ENCODE results near the gene RND3. TPM values are rescaled to one million over a fixed set of nuclear protein-coding genes. Genes with fewer than 3 reads are reported as not detected.

RND3 gene
- total and polyA plus RNA-seq, 10 of the 15 experiments (the other 5 are each of a cell fraction or from before 2014, with no cell fraction given) = 0.38 to 18.3 (median 0.93) TPM

- TF ChIP-seq USF1 (IDR thresholded peaks at IDR 0.05; ENCODE audit: borderline replicate concordance, extremely low read length, insufficient read depth, low read depth, low read length) (no peak), TBL1XR1 (IDR thresholded peaks at IDR 0.05; ENCODE audit: low read depth, low read length) (no peak), STAT1 (conservative IDR thresholded peaks at IDR 0.05) (no peak), PRDM15 (CRISPR knock-in tag; IDR thresholded peaks at IDR 0.05) (no peak), USF2 (IDR thresholded peaks at IDR 0.05; ENCODE audit: borderline replicate concordance, low read depth, low read length) (no peak), EED (IDR thresholded peaks at IDR 0.05; ENCODE audit: low read depth) (no peak), JUNB (IDR thresholded peaks at IDR 0.05) (no peak), POLR2AphosphoS5 (IDR thresholded peaks at IDR 0.05; ENCODE audit: low read length) (no peak), RAD21 (IDR thresholded peaks at IDR 0.05; ENCODE audit: insufficient read depth, low read depth, low read length) (no peak), YY1 (IDR thresholded peaks at IDR 0.05; ENCODE audit: low read depth, low read length) (no peak), NRF1 (conservative IDR thresholded peaks at IDR 0.05; ENCODE audit: low read depth, low read length) (no peak), IRF3 (IDR thresholded peaks at IDR 0.05) (no peak), PBX3 (IDR thresholded peaks at IDR 0.05; ENCODE audit: insufficient replicate concordance, low read depth, low read length) (no peak), ASH2L (IDR thresholded peaks at IDR 0.05; ENCODE audit: borderline replicate concordance, low read depth) (no peak), PAX5 (IDR thresholded peaks at IDR 0.05; ENCODE audit: borderline replicate concordance, low read depth, low read length) (no peak), SREBF1 (IDR thresholded peaks at IDR 0.05; ENCODE audit: low read length) (no peak), SRF (IDR thresholded peaks at IDR 0.05; ENCODE audit: low read depth in 2 of 2, low read length in 2 of 2) (no peak), ZSCAN29 (IDR thresholded peaks at IDR 0.05) (no peak), CREB1 (IDR thresholded peaks at IDR 0.05; ENCODE audit: low read depth) (no peak), EGR1 (IDR thresholded peaks at IDR 0.05; ENCODE audit: borderline replicate concordance in 1 of 2, low read depth in 2 of 2, low read length in 2 of 2) (no peak), IKZF1 (conservative IDR thresholded peaks at IDR 0.05) (peak; percentile 80), ZZZ3 (IDR thresholded peaks at IDR 0.05; ENCODE audit: control insufficient read depth, insufficient read length, low read depth) (no peak)
Observed at GRCh38 chr2:150528861-150529801, 41.7 kb upstream of the RND3 start (continued).
